ENCODE data around the gene ADAR. TPM values are rescaled to one million over a fixed set of nuclear protein-coding genes. Genes with fewer than 3 reads are reported as not detected.

ADAR gene
- total and polyA plus RNA-seq, 10 donors, result 25.6 to 249 (median 225) TPM

- intact Hi-C loops (cut with DNase I; ENCODE audit: low total_unique reads), result no loop called here
- peak; percentile 83 for DNase-seq
- Histone ChIP-seq H3K27me3 (replicated peaks in 1 of 7) (no peaks in the 10 kb centered on the region), H3K9me3 (no peaks in the 10 kb centered on the region), H3K36me3 (peaks cover 0 to 22% (median 0%) of the 10 kb centered on the region in 6 donors), H3K4me3 (peak overlapping the region; percentile 63 to 96 (median 85)), H3K4me1 (peaks cover 47 to 77% (median 59%) of the 10 kb centered on the region in 6 donors), H3K27ac (peak overlapping the region; percentile 93 to 100 (median 97))
- TF ChIP-seq CTCF (IDR thresholded peaks at IDR 0.05 in 8 of 11, conservative IDR thresholded peaks at IDR 0.05 in 3 of 11) (no peak), POLR2A (IDR thresholded peaks at IDR 0.05) (no peak), POLR2AphosphoS5 (IDR thresholded peaks at IDR 0.05) (no peak)
- WGBS, 5 donors, result 5 to 7% (median 5%) methylated on average over 32 to 37 of the region's 37 CpGs
These were observed 648 bp upstream of the ADAR start for GRCh38 chr1:154608397-154609270.

- H3K27ac ChIP-seq, result peak overlapping the region; percentile 93 to 100 (median 97)
- intact Hi-C loops (cut with DNase I; ENCODE audit: low total_unique reads), result no loop called here
- peak; percentile 79 for DNase-seq
- TF ChIP-seq POLR2A (IDR thresholded peaks at IDR 0.05), result no peak
- TF ChIP-seq POLR2AphosphoS5 (IDR thresholded peaks at IDR 0.05), result no peak
- no peak for TF ChIP-seq CTCF (IDR thresholded peaks at IDR 0.05 in 8 of 11, conservative IDR thresholded peaks at IDR 0.05 in 3 of 11)
- H3K27me3 ChIP-seq (replicated peaks in 1 of 7), result no peaks in the 10 kb centered on the region
- H3K4me3 ChIP-seq, result peak overlapping the region; percentile 63 to 96 (median 85)
- peaks cover 0 to 37% (median 9%) of the 10 kb centered on the region in 6 donors for H3K36me3 ChIP-seq
- H3K4me1 ChIP-seq, result peaks cover 60 to 92% (median 74%) of the 10 kb centered on the region in 6 donors
- 3 to 11% (median 5%) methylated on average over 11 of the region's 11 CpGs for WGBS, 5 donors
- H3K9me3 ChIP-seq, result no peaks in the 10 kb centered on the region
These were observed 829 bp downstream of the ADAR start for GRCh38 chr1:154607106-154607608.

GRCh38 chr1:154605534-154605933 lies 2.5 kb downstream of the ADAR start:
- peak overlapping the region in 3 of 8 donors; percentile 73 to 96 (median 85) for H3K4me3 ChIP-seq
- H3K27me3 ChIP-seq (replicated peaks in 1 of 7), result no peaks in the 10 kb centered on the region
- no peaks in the 10 kb centered on the region for H3K9me3 ChIP-seq
- peaks cover 0 to 53% (median 25%) of the 10 kb centered on the region in 6 donors for H3K36me3 ChIP-seq
- H3K4me1 ChIP-seq, result peaks cover 70 to 93% (median 80%) of the 10 kb centered on the region in 6 donors
- TF ChIP-seq CTCF (IDR thresholded peaks at IDR 0.05 in 8 of 11, conservative IDR thresholded peaks at IDR 0.05 in 3 of 11), result no peak
- TF ChIP-seq POLR2A (IDR thresholded peaks at IDR 0.05), result no peak
- TF ChIP-seq POLR2AphosphoS5 (IDR thresholded peaks at IDR 0.05), result no peak
- intact Hi-C loops (cut with DNase I; ENCODE audit: low total_unique reads), result no loop called here
- peak overlapping the region in 3 of 8 donors; percentile 12 to 99 (median 41) for H3K27ac ChIP-seq
- WGBS, 5 donors, result 58 to 83% (median 72%) methylated on average over 2 of the region's 2 CpGs
- no peak for DNase-seq

- no peak for TF ChIP-seq POLR2A (IDR thresholded peaks at IDR 0.05)
- no peak for TF ChIP-seq CTCF (IDR thresholded peaks at IDR 0.05 in 8 of 11, conservative IDR thresholded peaks at IDR 0.05 in 3 of 11)
- no peak for TF ChIP-seq POLR2AphosphoS5 (IDR thresholded peaks at IDR 0.05)
- H3K27me3 ChIP-seq (replicated peaks in 1 of 7), result no peaks in the 10 kb centered on the region
- H3K9me3 ChIP-seq, result no peaks in the 10 kb centered on the region
- intact Hi-C loops (cut with DNase I; ENCODE audit: low total_unique reads), result no loop called here
- WGBS, 5 donors, result 33 to 43% (median 39%) methylated on average over 2 of the region's 2 CpGs
- peaks cover 0 to 75% (median 46%) of the 10 kb centered on the region in 6 donors for H3K36me3 ChIP-seq
- DNase-seq, result no peak
- H3K27ac ChIP-seq, result peak overlapping the region in 3 of 8 donors; percentile 12 to 62 (median 47)
- peaks cover 62 to 92% (median 77%) of the 10 kb centered on the region in 6 donors for H3K4me1 ChIP-seq
- no peak overlapping the region for H3K4me3 ChIP-seq
These were observed 4.7 kb downstream of the ADAR start for GRCh38 chr1:154603317-154603716.

Measured in spleen (tissue), 11 donors.